WTC11 (cell line): Measurements from ENCODE around the gene LYVE1. TPM values are rescaled to one million over a fixed set of nuclear protein-coding genes. Genes with fewer than 3 reads are reported as not detected.

Source experiments
- ATF1 ChIP-seq: sonication (generic); formaldehyde crosslinking; IDR thresholded peaks from 2 replicates; pipeline ENCODE4 v1.8.1; 2023; ENCODE audit warnings: mild to moderate bottlenecking, moderate library complexity, missing genetic modification reagents
- CBFB ChIP-seq: sonication (generic); formaldehyde crosslinking; IDR thresholded peaks from 2 replicates; pipeline ENCODE4 v1.8.1; 2022; ENCODE audit warnings: mild to moderate bottlenecking, low read depth, missing genetic modification reagents
- CREM ChIP-seq: sonication (generic); formaldehyde crosslinking; IDR thresholded peaks from 2 replicates; pipeline ENCODE4 v1.8.1; 2022; ENCODE audit warnings: mild to moderate bottlenecking, missing genetic modification reagents, moderate library complexity
- CTCF ChIP-seq: fragments of 200-600 bp; IDR thresholded peaks from 2 replicates; pipeline ENCODE4 v1.8.0; 2022; ENCODE audit warnings: antibody characterized with exemption
- E2F1 ChIP-seq: sonication (generic); formaldehyde crosslinking; IDR thresholded peaks from 2 replicates; pipeline ENCODE4 v1.8.0; 2022; ENCODE audit warnings: mild to moderate bottlenecking, missing genetic modification reagents
- E2F5 ChIP-seq: sonication (generic); formaldehyde crosslinking; IDR thresholded peaks from 2 replicates; pipeline ENCODE4 v1.8.1; 2022; ENCODE audit warnings: mild to moderate bottlenecking, moderate library complexity, missing genetic modification reagents
- ERG ChIP-seq: fragments of 250-450 bp; sonication (Bioruptor Pico); IDR thresholded peaks from 2 replicates; pipeline ENCODE4 v1.8.0; 2021; ENCODE audit warnings: mild to moderate bottlenecking
- ETV6 ChIP-seq: sonication (generic); formaldehyde crosslinking; IDR thresholded peaks from 2 replicates; pipeline ENCODE4 v1.8.1; 2022; ENCODE audit warnings: mild to moderate bottlenecking, missing genetic modification reagents
- FOXP1 ChIP-seq: sonication (generic); formaldehyde crosslinking; IDR thresholded peaks from 2 replicates; pipeline ENCODE4 v1.8.0; 2022; ENCODE audit warnings: missing genetic modification reagents, mild to moderate bottlenecking, moderate library complexity, borderline replicate concordance
- GABPB1 ChIP-seq: sonication (generic); formaldehyde crosslinking; IDR thresholded peaks from 2 replicates; pipeline ENCODE4 v1.8.1; 2023; ENCODE audit warnings: mild to moderate bottlenecking, missing genetic modification reagents
- IRF2 ChIP-seq: sonication (generic); formaldehyde crosslinking; IDR thresholded peaks from 2 replicates; pipeline ENCODE4 v1.8.0; 2022; ENCODE audit warnings: low read depth, missing genetic modification reagents, borderline replicate concordance
- JUN ChIP-seq: sonication (generic); formaldehyde crosslinking; IDR thresholded peaks from 2 replicates; pipeline ENCODE4 v1.8.0; 2023; ENCODE audit warnings: mild to moderate bottlenecking, missing genetic modification reagents
- MAX ChIP-seq: sonication (generic); formaldehyde crosslinking; IDR thresholded peaks from 2 replicates; pipeline ENCODE4 v1.8.0; 2022; ENCODE audit warnings: mild to moderate bottlenecking, missing genetic modification reagents
- NFE2L1 ChIP-seq: sonication (generic); formaldehyde crosslinking; IDR thresholded peaks from 2 replicates; pipeline ENCODE4 v1.8.1; 2023; ENCODE audit warnings: missing genetic modification reagents
- NFYB ChIP-seq: sonication (generic); formaldehyde crosslinking; conservative IDR thresholded peaks from 2 replicates; pipeline ENCODE4 v1.8.0; 2022; ENCODE audit warnings: low read depth, missing genetic modification reagents
- OVOL2 ChIP-seq: fragments of 250-450 bp; sonication (Bioruptor Pico); IDR thresholded peaks from 2 replicates; pipeline ENCODE4 v1.9.0; 2021; ENCODE audit warnings: mild to moderate bottlenecking, borderline replicate concordance
- PREB ChIP-seq: sonication (generic); formaldehyde crosslinking; IDR thresholded peaks from 2 replicates; pipeline ENCODE4 v1.8.1; 2022; ENCODE audit warnings: mild to moderate bottlenecking, missing genetic modification reagents, moderate library complexity, borderline replicate concordance
- RORB ChIP-seq: fragments of 250-450 bp; sonication (Bioruptor Pico); IDR thresholded peaks from 2 replicates; pipeline ENCODE4 v1.9.0; 2021; ENCODE audit warnings: mild to moderate bottlenecking
- SMAD3 ChIP-seq: sonication (generic); formaldehyde crosslinking; IDR thresholded peaks from 2 replicates; pipeline ENCODE4 v1.8.0; 2022; ENCODE audit warnings: missing genetic modification reagents, mild to moderate bottlenecking, borderline replicate concordance
- SP1 ChIP-seq: sonication (generic); formaldehyde crosslinking; conservative IDR thresholded peaks from 2 replicates; pipeline ENCODE4 v1.8.1; 2022; ENCODE audit warnings: missing genetic modification reagents
- TCF7 ChIP-seq: sonication (generic); formaldehyde crosslinking; IDR thresholded peaks from 2 replicates; pipeline ENCODE4 v1.8.0; 2022; ENCODE audit warnings: mild to moderate bottlenecking, low read depth, missing genetic modification reagents, moderate library complexity
- TP53 ChIP-seq: sonication (generic); formaldehyde crosslinking; IDR thresholded peaks from 2 replicates; pipeline ENCODE4 v1.8.1; 2023; ENCODE audit warnings: mild to moderate bottlenecking, missing genetic modification reagents
- ZNF121 ChIP-seq: sonication (generic); formaldehyde crosslinking; IDR thresholded peaks from 2 replicates; pipeline ENCODE4 v1.8.0; 2023; ENCODE audit warnings: missing genetic modification reagents
- ZNF317 ChIP-seq: sonication (generic); formaldehyde crosslinking; IDR thresholded peaks from 2 replicates; pipeline ENCODE4 v1.8.1; 2023; ENCODE audit warnings: low read depth, mild to moderate bottlenecking, moderate library complexity, missing genetic modification reagents, borderline replicate concordance
- ZNF416 ChIP-seq: fragments of 250-450 bp; sonication (Bioruptor Pico); IDR thresholded peaks from 2 replicates; pipeline ENCODE4 v1.9.0; 2021; ENCODE audit warnings: mild to moderate bottlenecking, inconsistent platforms
- total RNA-seq: library from RNA; stranded (reverse); gene quantifications from 3 replicates; pipeline ENCODE4 v1.2.3, GENCODE V29; 2021
- TF ChIP-seq, protein P1 (sequence below): sonication (generic); formaldehyde crosslinking; IDR thresholded peaks from 2 replicates; pipeline ENCODE4 v1.8.1; 2022; ENCODE audit warnings: missing genetic modification reagents, borderline replicate concordance
- TF ChIP-seq, protein P2 (sequence below): fragments of 250-450 bp; sonication (Bioruptor Pico); IDR thresholded peaks from 2 replicates; pipeline ENCODE4 v1.9.0; 2021; ENCODE audit warnings: mild to moderate bottlenecking

The LYVE1 gene
- total RNA-seq, 1 experiment from 2014 or later = 0.24 TPM

DNA sequence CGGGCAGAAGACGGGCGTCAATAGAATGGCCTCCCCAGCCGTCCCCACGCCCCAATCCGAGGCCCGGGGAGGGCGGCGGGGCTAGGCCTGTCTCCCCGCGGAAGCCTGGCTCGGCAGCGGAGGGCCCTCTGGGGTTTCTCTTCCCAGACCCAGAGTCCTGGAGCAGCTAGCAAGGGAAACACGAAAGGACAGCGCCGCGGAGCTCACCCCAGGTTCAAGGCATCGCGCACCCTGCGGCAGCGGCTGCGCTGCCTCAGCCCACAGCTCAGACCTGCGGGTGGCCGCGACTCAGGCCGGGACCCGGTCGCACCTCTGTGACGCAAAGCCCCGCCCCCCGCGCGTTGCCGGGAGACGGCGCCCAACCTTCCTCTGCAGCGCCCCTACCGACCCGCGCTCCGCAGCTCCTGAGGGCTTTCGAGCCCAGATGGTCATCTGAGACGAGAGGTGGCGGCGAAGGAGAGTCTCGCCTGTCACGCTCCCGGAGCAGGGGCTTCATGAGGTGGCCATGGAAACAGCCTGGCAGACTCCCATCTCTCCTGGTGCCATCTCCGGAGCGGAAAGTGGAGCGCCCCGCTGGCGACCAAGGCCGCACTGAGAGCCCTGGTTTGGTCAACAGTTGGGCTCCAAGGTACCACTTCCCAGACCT lies 27.4 kb downstream of the LYVE1 start, which contains the start of gene RNF141 (continued):
- TF ChIP-seq E2F5 (CRISPR knock-in tag) (0 out of 2 replicates have a peak, but pooled peaks have one; percentile 52), JUN (CRISPR knock-in tag) (0 out of 2 replicates have a peak, but pooled peaks have one; percentile 39), ZNF416 (0 out of 2 replicates have a peak, but pooled peaks have one; percentile 46), CBFB (CRISPR knock-in tag) (peak; percentile 85; the same call in 1 of the 2 replicates), PREB (CRISPR knock-in tag) (no peak), ZNF121 (no peak), ATF1 (CRISPR knock-in tag) (peak; percentile 74; the same call in 1 of the 2 replicates), SP1 (CRISPR knock-in tag) (peak; percentile 99), TCF7 (CRISPR knock-in tag) (no peak), SMAD3 (CRISPR knock-in tag) (0 out of 2 replicates have a peak, but pooled peaks have one; percentile 67), IRF2 (no peak), NFYB (CRISPR knock-in tag) (no peak), GABPB1 (peak; percentile 61; the same call in 1 of the 2 replicates), CTCF (peak; percentile 31; the same call in 1 of the 2 replicates), E2F1 (CRISPR knock-in tag) (0 out of 2 replicates have a peak, but pooled peaks have one; percentile 43), NFE2L1 (CRISPR knock-in tag) (0 out of 2 replicates have a peak, but pooled peaks have one; percentile 36), OVOL2 (CRISPR knock-in tag) (no peak), ETV6 (CRISPR knock-in tag) (peak; percentile 88; the same call in 1 of the 2 replicates), FOXP1 (CRISPR knock-in tag) (peak; percentile 87), CREM (CRISPR knock-in tag) (peak; percentile 98), RORB (CRISPR knock-in tag) (no peak), MAX (CRISPR knock-in tag) (peak; percentile 84), ERG (CRISPR knock-in tag) (no peak), ZNF317 (CRISPR knock-in tag) (0 out of 2 replicates have a peak, but pooled peaks have one; percentile 47), TP53 (no peak)
- TF ChIP-seq, protein P1, sequence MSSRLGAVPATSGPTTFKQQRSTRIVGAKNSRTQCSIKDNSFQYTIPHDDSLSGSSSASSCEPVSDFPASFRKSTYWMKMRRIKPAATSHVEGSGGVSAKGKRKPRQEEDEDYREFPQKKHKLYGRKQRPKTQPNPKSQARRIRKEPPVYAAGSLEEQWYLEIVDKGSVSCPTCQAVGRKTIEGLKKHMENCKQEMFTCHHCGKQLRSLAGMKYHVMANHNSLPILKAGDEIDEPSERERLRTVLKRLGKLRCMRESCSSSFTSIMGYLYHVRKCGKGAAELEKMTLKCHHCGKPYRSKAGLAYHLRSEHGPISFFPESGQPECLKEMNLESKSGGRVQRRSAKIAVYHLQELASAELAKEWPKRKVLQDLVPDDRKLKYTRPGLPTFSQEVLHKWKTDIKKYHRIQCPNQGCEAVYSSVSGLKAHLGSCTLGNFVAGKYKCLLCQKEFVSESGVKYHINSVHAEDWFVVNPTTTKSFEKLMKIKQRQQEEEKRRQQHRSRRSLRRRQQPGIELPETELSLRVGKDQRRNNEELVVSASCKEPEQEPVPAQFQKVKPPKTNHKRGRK = no peak
- TF ChIP-seq, protein P2, sequence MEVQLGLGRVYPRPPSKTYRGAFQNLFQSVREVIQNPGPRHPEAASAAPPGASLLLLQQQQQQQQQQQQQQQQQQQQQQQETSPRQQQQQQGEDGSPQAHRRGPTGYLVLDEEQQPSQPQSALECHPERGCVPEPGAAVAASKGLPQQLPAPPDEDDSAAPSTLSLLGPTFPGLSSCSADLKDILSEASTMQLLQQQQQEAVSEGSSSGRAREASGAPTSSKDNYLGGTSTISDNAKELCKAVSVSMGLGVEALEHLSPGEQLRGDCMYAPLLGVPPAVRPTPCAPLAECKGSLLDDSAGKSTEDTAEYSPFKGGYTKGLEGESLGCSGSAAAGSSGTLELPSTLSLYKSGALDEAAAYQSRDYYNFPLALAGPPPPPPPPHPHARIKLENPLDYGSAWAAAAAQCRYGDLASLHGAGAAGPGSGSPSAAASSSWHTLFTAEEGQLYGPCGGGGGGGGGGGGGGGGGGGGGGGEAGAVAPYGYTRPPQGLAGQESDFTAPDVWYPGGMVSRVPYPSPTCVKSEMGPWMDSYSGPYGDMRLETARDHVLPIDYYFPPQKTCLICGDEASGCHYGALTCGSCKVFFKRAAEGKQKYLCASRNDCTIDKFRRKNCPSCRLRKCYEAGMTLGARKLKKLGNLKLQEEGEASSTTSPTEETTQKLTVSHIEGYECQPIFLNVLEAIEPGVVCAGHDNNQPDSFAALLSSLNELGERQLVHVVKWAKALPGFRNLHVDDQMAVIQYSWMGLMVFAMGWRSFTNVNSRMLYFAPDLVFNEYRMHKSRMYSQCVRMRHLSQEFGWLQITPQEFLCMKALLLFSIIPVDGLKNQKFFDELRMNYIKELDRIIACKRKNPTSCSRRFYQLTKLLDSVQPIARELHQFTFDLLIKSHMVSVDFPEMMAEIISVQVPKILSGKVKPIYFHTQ (CRISPR knock-in tag) = no peak
